Trophoblast cell (in vitro differentiated cells and primary cell): Measurements from ENCODE around the gene PALLD.

Experiments
- DNase-seq, 2 donors: peaks; one replicate each; pipeline ENCODE4 v3.0.0-alpha.2; 2016
- H2AFZ ChIP-seq: 2 replicates; pipeline ENCODE4 v1.6.1; 2013; ENCODE audit warnings: low read length, moderate library complexity, mild to moderate bottlenecking; ENCODE audit not compliant: insufficient read depth, poor library complexity
- H2AK5ac ChIP-seq: 2 replicates; pipeline ENCODE4 v1.6.1; 2013; ENCODE audit warnings: mild to moderate bottlenecking, low read length
- H2BK120ac ChIP-seq: 2 replicates; pipeline ENCODE4 v1.6.1; 2013; ENCODE audit warnings: low read length, mild to moderate bottlenecking, moderate library complexity; ENCODE audit not compliant: insufficient read depth, poor library complexity
- H2BK12ac ChIP-seq: 2 replicates; pipeline ENCODE4 v1.6.1; 2013; ENCODE audit warnings: mild to moderate bottlenecking, low read length, moderate library complexity
- H2BK5ac ChIP-seq: 2 replicates; pipeline ENCODE4 v1.6.1; 2013; ENCODE audit warnings: low read length, low read depth, moderate library complexity, mild to moderate bottlenecking; ENCODE audit not compliant: poor library complexity
- H3K14ac ChIP-seq: 2 replicates; pipeline ENCODE4 v1.6.1; 2013; ENCODE audit warnings: mild to moderate bottlenecking, low read length
- H3K18ac ChIP-seq: 2 replicates; pipeline ENCODE4 v1.6.1; 2013; ENCODE audit warnings: mild to moderate bottlenecking, low read length
- H3K23ac ChIP-seq: 2 replicates; pipeline ENCODE4 v1.6.1; 2013; ENCODE audit warnings: low read length
- H3K27ac ChIP-seq: 2 replicates; pipeline ENCODE4 v1.5.1; 2013; ENCODE audit warnings: low read depth, mild to moderate bottlenecking, inconsistent platforms, low read length, moderate library complexity
- H3K27me3 ChIP-seq: 2 replicates; pipeline ENCODE4 v1.6.1; 2013; ENCODE audit warnings: inconsistent platforms, mild to moderate bottlenecking, low read length, moderate library complexity; ENCODE audit not compliant: insufficient read depth
- H3K36me3 ChIP-seq, 2 experiments: 1 replicate in 1 of 2; 2 replicates in 1 of 2; pipeline ENCODE4 v1.6.1; 2013; ENCODE audit warnings: low read length in 2 of 2, mild to moderate bottlenecking in 2 of 2, moderate library complexity in 1 of 2; ENCODE audit not compliant: insufficient read depth in 2 of 2, control insufficient read depth in 1 of 2
- H3K4ac ChIP-seq: 2 replicates; pipeline ENCODE4 v1.6.1; 2013; ENCODE audit warnings: low read depth, mild to moderate bottlenecking, low read length, moderate library complexity
- H3K4me1 ChIP-seq, 2 experiments: 1 replicate in 1 of 2; 2 replicates in 1 of 2; pipeline ENCODE4 v1.6.1; 2013; ENCODE audit warnings: low read length in 2 of 2, mild to moderate bottlenecking in 2 of 2, moderate library complexity in 1 of 2; ENCODE audit not compliant: insufficient read depth in 2 of 2, control insufficient read depth in 1 of 2
- H3K4me2 ChIP-seq: 2 replicates; pipeline ENCODE4 v1.6.1; 2013; ENCODE audit warnings: inconsistent platforms, mild to moderate bottlenecking, low read length, moderate library complexity
- H3K4me3 ChIP-seq: 2 replicates; pipeline ENCODE4 v1.5.1; 2013; ENCODE audit warnings: mild to moderate bottlenecking, low read depth, low read length, inconsistent platforms
- H3K79me1 ChIP-seq: one replicate; pipeline ENCODE4 v1.6.1; 2013; ENCODE audit warnings: low read length
- H3K79me2 ChIP-seq: 2 replicates; pipeline ENCODE4 v1.6.1; 2013; ENCODE audit warnings: low read length, mild to moderate bottlenecking; ENCODE audit not compliant: control insufficient read depth, insufficient read depth, poor library complexity
- H3K9ac ChIP-seq: 2 replicates; pipeline ENCODE4 v1.6.1; 2013; ENCODE audit warnings: mild to moderate bottlenecking, low read length
- H3K9me3 ChIP-seq: 2 replicates; pipeline ENCODE4 v1.6.1; 2013; ENCODE audit warnings: low read depth, mild to moderate bottlenecking, control low read depth, inconsistent platforms, low read length; ENCODE audit not compliant: insufficient read depth
- H4K12ac ChIP-seq: 2 replicates; pipeline ENCODE4 v1.6.1; 2013; ENCODE audit warnings: low read depth, mild to moderate bottlenecking, low read length, moderate library complexity
- H4K8ac ChIP-seq: 2 replicates; pipeline ENCODE4 v1.6.1; 2013; ENCODE audit warnings: low read depth, mild to moderate bottlenecking, low read length, moderate library complexity
- H4K91ac ChIP-seq: one replicate; pipeline ENCODE4 v1.6.1; 2013; ENCODE audit warnings: low read depth, mild to moderate bottlenecking, low read length, moderate library complexity
- WGBS: extraction: QIAGEN DNeasy Blood & Tissue Kit; methylation state at CpG from one replicate; pipeline ENCODE4 v1.1.7; 2013; ENCODE audit warnings: missing lambda C conversion rate; ENCODE audit not compliant: insufficient read length, insufficient coverage; ENCODE audit errors: extremely low coverage; 5-methylcytosine and 5-hydroxymethylcytosine counted together

PALLD gene

DNA sequence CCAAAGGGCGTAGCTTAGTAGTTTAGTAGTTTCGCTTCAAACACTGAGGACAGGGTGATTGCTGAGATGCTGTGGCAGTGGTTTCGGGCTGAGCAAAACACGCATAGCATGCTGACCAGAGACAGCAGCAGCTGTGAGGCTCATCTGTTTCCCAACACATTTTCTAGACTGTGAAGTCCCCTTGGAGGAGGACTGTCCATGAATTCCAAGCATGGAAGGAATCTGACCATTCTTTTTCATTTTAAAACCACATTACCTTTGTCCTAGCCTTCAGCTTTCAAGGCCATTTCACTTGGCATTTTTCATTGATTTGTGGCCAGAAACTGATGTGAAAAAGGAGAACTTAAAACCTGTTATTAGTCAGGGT, 240.9 kb downstream of the PALLD start:
- no peak overlapping the region for H4K8ac ChIP-seq
- peaks cover 16% of the 10 kb centered on the region for H3K79me1 ChIP-seq
- no peaks in the 10 kb centered on the region for H3K9me3 ChIP-seq
- H3K9ac ChIP-seq, result no peak overlapping the region
- no peak overlapping the region for H2BK120ac ChIP-seq
- no peak overlapping the region for H2BK12ac ChIP-seq
- H3K4ac ChIP-seq, result no peak overlapping the region
- no peak overlapping the region for H2AK5ac ChIP-seq
- no CpG with 5 or more reads among the region's 4 CpGs for WGBS
- H2AFZ ChIP-seq, result no peak overlapping the region
- H3K4me3 ChIP-seq, result no peak overlapping the region
- no peak overlapping the region for H3K23ac ChIP-seq
- H3K4me2 ChIP-seq, result no peak overlapping the region
- H4K91ac ChIP-seq, result no peak overlapping the region
- H3K36me3 ChIP-seq, result peaks cover 2 to 5% of the 10 kb centered on the region in 2 experiments
- no peak overlapping the region for H3K18ac ChIP-seq
- peaks cover 17 to 18% of the 10 kb centered on the region in 2 experiments for H3K4me1 ChIP-seq
- no peaks in the 10 kb centered on the region for H3K79me2 ChIP-seq
- peak overlapping the region; percentile 75 for H3K27ac ChIP-seq
- H4K12ac ChIP-seq, result no peak overlapping the region
- no peaks in the 10 kb centered on the region for H3K27me3 ChIP-seq
- H2BK5ac ChIP-seq, result no peak overlapping the region
- no peak overlapping the region for H3K14ac ChIP-seq
- DNase-seq, result peak; percentile 80 to 92

DNA sequence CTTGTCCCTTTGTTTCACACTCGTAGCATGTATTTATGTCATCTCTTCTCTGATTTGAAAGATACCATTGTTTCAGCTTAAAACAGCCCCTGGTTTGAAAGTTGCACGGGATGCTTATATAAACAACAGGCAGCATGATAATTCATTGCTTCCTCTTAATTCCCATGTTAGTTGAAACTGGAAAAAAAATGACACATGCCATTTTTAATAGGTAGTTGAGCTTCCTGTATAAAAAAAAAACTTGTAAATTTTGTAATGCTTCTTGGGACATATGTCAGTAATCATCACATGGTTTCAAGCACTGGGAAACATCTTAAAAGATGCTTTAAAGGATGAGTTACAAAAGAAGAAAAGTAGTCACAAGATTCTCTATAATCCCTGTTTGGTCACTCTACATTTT, 243.0 kb downstream of the PALLD start:
- Histone ChIP-seq H3K36me3 (peaks cover 2 to 5% of the 10 kb centered on the region in 2 experiments), H3K14ac (no peak overlapping the region), H3K27me3 (no peaks in the 10 kb centered on the region), H2AFZ (no peak overlapping the region), H3K4me2 (no peak overlapping the region), H3K9me3 (no peaks in the 10 kb centered on the region), H3K23ac (no peak overlapping the region), H3K4me1 (peaks cover 16 to 20% of the 10 kb centered on the region in 2 experiments), H2BK12ac (no peak overlapping the region), H2BK120ac (no peak overlapping the region), H4K91ac (no peak overlapping the region), H3K9ac (no peak overlapping the region), H3K4me3 (no peak overlapping the region), H3K79me1 (peaks cover 18% of the 10 kb centered on the region), H4K8ac (no peak overlapping the region), H2BK5ac (no peak overlapping the region), H4K12ac (no peak overlapping the region), H3K27ac (no peak overlapping the region), H3K18ac (no peak overlapping the region), H3K79me2 (no peaks in the 10 kb centered on the region), H2AK5ac (no peak overlapping the region), H3K4ac (no peak overlapping the region)
- DNase-seq, result no peak
- no CpG with 5 or more reads among the region's 2 CpGs for WGBS

GRCh38 chr4:168740691-168741090, 243.8 kb downstream of the PALLD start:
- Histone ChIP-seq H2BK120ac (no peak overlapping the region), H4K91ac (no peak overlapping the region), H4K8ac (no peak overlapping the region), H3K9ac (no peak overlapping the region), H3K4me2 (no peak overlapping the region), H2BK5ac (no peak overlapping the region), H3K14ac (no peak overlapping the region), H2BK12ac (no peak overlapping the region), H3K18ac (no peak overlapping the region), H3K27ac (no peak overlapping the region), H3K9me3 (no peaks in the 10 kb centered on the region), H3K79me1 (peaks cover 16% of the 10 kb centered on the region), H2AFZ (no peak overlapping the region), H3K4ac (no peak overlapping the region), H3K4me1 (peaks cover 13 to 16% of the 10 kb centered on the region in 2 experiments), H3K79me2 (no peaks in the 10 kb centered on the region), H3K23ac (no peak overlapping the region), H2AK5ac (no peak overlapping the region), H3K27me3 (no peaks in the 10 kb centered on the region), H4K12ac (no peak overlapping the region), H3K4me3 (no peak overlapping the region), H3K36me3 (peaks cover 2 to 5% of the 10 kb centered on the region in 2 experiments)
- DNase-seq, result no peak
- WGBS, result no CpG with 5 or more reads among the region's 3 CpGs

GRCh38 chr4:168741281-168742173, 244.7 kb downstream of the PALLD start:
- no peak overlapping the region for H3K4me2 ChIP-seq
- no peak overlapping the region for H2AFZ ChIP-seq
- H3K9me3 ChIP-seq, result no peaks in the 10 kb centered on the region
- no peak overlapping the region for H4K12ac ChIP-seq
- H3K79me1 ChIP-seq, result peaks cover 10% of the 10 kb centered on the region
- no peak overlapping the region for H3K4me3 ChIP-seq
- no peak overlapping the region for H3K14ac ChIP-seq
- no peaks in the 10 kb centered on the region for H3K27me3 ChIP-seq
- H3K36me3 ChIP-seq, result peaks cover 2 to 5% of the 10 kb centered on the region in 2 experiments
- peak overlapping the region; percentile 79 for H3K18ac ChIP-seq
- DNase-seq, result peak; percentile 96 to 99
- no peak overlapping the region for H3K23ac ChIP-seq
- H3K9ac ChIP-seq, result no peak overlapping the region
- H2AK5ac ChIP-seq, result no peak overlapping the region
- H3K27ac ChIP-seq, result no peak overlapping the region
- no peak overlapping the region for H4K8ac ChIP-seq
- H2BK5ac ChIP-seq, result no peak overlapping the region
- WGBS, result no CpG with 5 or more reads among the region's 11 CpGs
- H2BK120ac ChIP-seq, result no peak overlapping the region
- H4K91ac ChIP-seq, result no peak overlapping the region
- peak overlapping the region; percentile 35 for H3K4ac ChIP-seq
- H3K4me1 ChIP-seq, result peaks cover 6 to 8% of the 10 kb centered on the region in 2 experiments
- H3K79me2 ChIP-seq, result no peaks in the 10 kb centered on the region
- peak overlapping the region; percentile 38 for H2BK12ac ChIP-seq
